Heart left ventricle (tissue), 16 donors: ENCODE data around the gene TRAPPC1. TPM values are rescaled to one million over a fixed set of nuclear protein-coding genes. Genes with fewer than 3 reads are reported as not detected.
"Not testable (repeated sequence)": the region's sequence is repeated elsewhere in the genome, so short reads cannot be mapped to it uniquely, and the experiment has no call there.

Experiments used
- ATAC-seq, 4 donors: fragments of 200-7000 bp; cut with Tn5 transposase; one replicate each; pipeline ENCODE4 v1.9.1; 2020 to 2022; ENCODE audit warnings: moderate library complexity in 4 of 4, mild to moderate bottlenecking in 3 of 4, moderate number of reproducible peaks in 1 of 4
- DNase-seq, 5 donors: peaks; one replicate each; pipeline ENCODE4 v3.0.0-alpha.2; 2020
- H3K27ac ChIP-seq, 12 donors: fragments of 200-600 bp; sonication (generic) in 4 of 12; one replicate each; pipeline versions ENCODE4 v1.5.0 to v1.8.0; 2016 to 2022; ENCODE audit warnings: mild to moderate bottlenecking in 2 of 12
- H3K27me3 ChIP-seq, 9 donors: fragments of 200-600 bp; sonication (generic) in 2 of 9; one replicate each; pipeline versions ENCODE4 v1.5.1 to v1.8.0; 2016 to 2022; ENCODE audit warnings: mild to moderate bottlenecking in 3 of 9
- H3K36me3 ChIP-seq, 9 donors: fragments of 200-600 bp; sonication (generic) in 2 of 9; one replicate each; pipeline versions ENCODE4 v1.5.0 to v1.8.0; 2018 to 2022; ENCODE audit warnings: mild to moderate bottlenecking in 2 of 9
- H3K4me1 ChIP-seq, 12 donors: fragments of 200-600 bp; sonication (generic) in 4 of 12; one replicate each; pipeline versions ENCODE4 v1.5.0 to v1.8.0; 2016 to 2022; ENCODE audit warnings: mild to moderate bottlenecking in 3 of 12
- H3K4me3 ChIP-seq, 12 donors: fragments of 200-600 bp; sonication (generic) in 4 of 12; one replicate each; pipeline versions ENCODE4 v1.5.0 to v1.8.0; 2017 to 2022; ENCODE audit warnings: mild to moderate bottlenecking in 9 of 12, moderate library complexity in 4 of 12
- H3K9me3 ChIP-seq, 12 donors: fragments of 200-600 bp; sonication (generic) in 4 of 12; one replicate each; pipeline versions ENCODE4 v1.5.0 to v1.8.0; 2016 to 2022; ENCODE audit warnings: mild to moderate bottlenecking in 1 of 12
- CTCF ChIP-seq, 12 donors: fragments of 200-600 bp; sonication (generic) in 4 of 12; IDR thresholded peaks; one replicate each; pipeline versions ENCODE4 v1.5.0 to v1.8.0; 2018 to 2022; ENCODE audit warnings: antibody characterized with exemption in 12 of 12, mild to moderate bottlenecking in 5 of 12
- POLR2A ChIP-seq, 2 donors: fragments of 450-650 bp; IDR thresholded peaks; one replicate each; pipeline ENCODE4 v1.6.1; 2017; ENCODE audit warnings: antibody characterized with exemption in 2 of 2, mild to moderate bottlenecking in 2 of 2, moderate library complexity in 2 of 2
- WGBS, 4 donors: extraction: QIAGEN DNeasy Blood & Tissue Kit in 2 of 4; methylation state at CpG; one replicate each; pipeline versions ENCODE4 v1.1.5 to v1.1.7; 2013 to 2018; 5-methylcytosine and 5-hydroxymethylcytosine counted together
- intact Hi-C, 10 donors: fragments of 100-400 bp; cut with DNase I; formaldehyde crosslinking; loops; one replicate each; pipeline versions ENCODE4 v1.11.1 to v1.14.2; 2022
- polyA plus RNA-seq, 2 donors: library from polyadenylated mRNA; stranded (reverse); fragments of 200-250 nt; gene quantifications; one replicate each; pipeline ENCODE4 v1.2.3, GENCODE V29; 2013
- total RNA-seq, 9 donors: library from RNA; depleted of rRNA in 2 of 9; stranded (reverse); fragments of >200 nt in 2 of 9; fragmentation: NEBNext Ultra II Directional in 3 of 9; extraction: Animal tissue kit (Norgen Biotek cat#: 25700) in 3 of 9; gene quantifications; one replicate each; pipeline versions ENCODE4 v1.1.0 to v1.2.4, GENCODE V29; 2016 to 2023
- donor health status: ischemic (EF 13 %, LVEDD 7.1; RV severe dilation, severe dysfunction).
- donor health status: healthy with polysubstance abuse.
- donor health status: DM: no; HTN: yes; CAD: no.
- donor health status: DM: no; HTN: no; CAD: no.
- donor health status: ischemic (EF 25% LVEDD 6.9; RV normal size, moderate dysfunction).
- donor health status: ischemic (EF 25% LVEDD 5.7; RV mildly dilated, moderate dysfunction).
- donor health status: healthy.
- donor health status: DM: yes; HTN: yes; CAD: no.
- donor health status: ischemic (EF 35%, LVEDD 5.7; RV mildly dilated, moderate dysfunction).
- donor health status: nonischemic (EF 11% LVEDD 7.7; RV severe dilation, severe dysfunction).
- donor health status: DM: yes; HTN: yes; CAD: no.
- donor health status: PGD.
- donor health status: ischemic (EF 29% LVEDD 5.4; RV normal size, mild dysfunction).
- donor health status: nonischemic (EF 23%, LVEDD 6.1; RV moderate dilation, normal function).

Gene TRAPPC1
- total and polyA plus RNA-seq, 11 donors, result 60.8 to 170 (median 132) TPM

GRCh38 chr17:7955414-7956227 is 23.9 kb upstream of the TRAPPC1 start:
- Histone ChIP-seq H3K36me3 (peaks cover 0 to under 1% (median 0%) of the 10 kb centered on the region in 9 donors), H3K27me3 (peaks cover 0 to 4% (median 0%) of the 10 kb centered on the region in 9 donors), H3K9me3 (no peaks in the 10 kb centered on the region), H3K4me3 (no peak overlapping the region), H3K27ac (peak overlapping the region in 4 of 12 donors; percentile 30 to 61 (median 44)), H3K4me1 (peaks cover 0 to 20% (median 6%) of the 10 kb centered on the region in 12 donors)
- ATAC-seq (peak; percentile 64 to 89 (median 72)), DNase-seq (no peak)
- TF ChIP-seq POLR2A (IDR thresholded peaks at IDR 0.05), result no peak
- TF ChIP-seq CTCF (IDR thresholded peaks at IDR 0.05), result no peak
- WGBS, 4 donors, result 44 to 49% (median 46%) methylated on average over 13 of the region's 13 CpGs
- intact Hi-C loops, result no loop called here

GRCh38 chr17:7953266-7953665 is 21.5 kb upstream of the TRAPPC1 start:
- H3K9me3 ChIP-seq, H3K27ac ChIP-seq, DNase-seq, intact Hi-C loops, ATAC-seq, H3K4me3 ChIP-seq, H3K27me3 ChIP-seq: not testable (repeated sequence)
- peaks cover 0 to 23% (median 18%) of the 10 kb centered on the region in 9 donors for H3K36me3 ChIP-seq
- H3K4me1 ChIP-seq, result peaks cover 0 to 20% (median 6%) of the 10 kb centered on the region in 12 donors
- WGBS, 4 donors, result 96 to 97% (median 97%) methylated on average over 12 to 13 of the region's 13 CpGs

GRCh38 chr17:7951143-7951792 is 19.5 kb upstream of the TRAPPC1 start:
- DNase-seq, result no peak
- peak overlapping the region in 1 of 12 donors; percentile 56 for H3K27ac ChIP-seq
- H3K9me3 ChIP-seq, result no peaks in the 10 kb centered on the region
- H3K36me3 ChIP-seq, result peaks cover 0 to 42% (median 36%) of the 10 kb centered on the region in 9 donors
- WGBS, 4 donors, result 71 to 80% (median 78%) methylated on average over 5 of the region's 5 CpGs
- no peaks in the 10 kb centered on the region for H3K27me3 ChIP-seq
- no peak overlapping the region for H3K4me3 ChIP-seq
- H3K4me1 ChIP-seq, result peaks cover 0 to 13% (median 6%) of the 10 kb centered on the region in 12 donors
- ATAC-seq, result no peak
- TF ChIP-seq CTCF (IDR thresholded peaks at IDR 0.05) (no peak), POLR2A (IDR thresholded peaks at IDR 0.05) (no peak)
- intact Hi-C loops, result no loop called here

- no peak for ATAC-seq
- H3K4me1 ChIP-seq, result peaks cover 0 to 6% (median under 1%) of the 10 kb centered on the region in 12 donors
- H3K27me3 ChIP-seq, result no peaks in the 10 kb centered on the region
- H3K9me3 ChIP-seq, result no peaks in the 10 kb centered on the region
- H3K27ac ChIP-seq, result no peak overlapping the region
- no peak overlapping the region for H3K4me3 ChIP-seq
- 64 to 85% (median 80%) methylated on average over 3 of the region's 3 CpGs for WGBS, 4 donors
- TF ChIP-seq CTCF (IDR thresholded peaks at IDR 0.05) (no peak), POLR2A (IDR thresholded peaks at IDR 0.05) (no peak)
- intact Hi-C loops, result no loop called here
- H3K36me3 ChIP-seq, result peaks cover 4 to 49% (median 43%) of the 10 kb centered on the region in 9 donors
- DNase-seq, result no peak
These were observed 18.8 kb upstream of the TRAPPC1 start for GRCh38 chr17:7950578-7950977.
